Raji (cell line): ENCODE data around the gene CELA1.

Experiments
- POLR2A ChIP-seq: IDR thresholded peaks from 2 replicates; pipeline ENCODE4 v1.6.1; 2011; ENCODE audit warnings: low read depth, low read length, control low read depth; ENCODE audit not compliant: insufficient read depth

CELA1 gene

DNA sequence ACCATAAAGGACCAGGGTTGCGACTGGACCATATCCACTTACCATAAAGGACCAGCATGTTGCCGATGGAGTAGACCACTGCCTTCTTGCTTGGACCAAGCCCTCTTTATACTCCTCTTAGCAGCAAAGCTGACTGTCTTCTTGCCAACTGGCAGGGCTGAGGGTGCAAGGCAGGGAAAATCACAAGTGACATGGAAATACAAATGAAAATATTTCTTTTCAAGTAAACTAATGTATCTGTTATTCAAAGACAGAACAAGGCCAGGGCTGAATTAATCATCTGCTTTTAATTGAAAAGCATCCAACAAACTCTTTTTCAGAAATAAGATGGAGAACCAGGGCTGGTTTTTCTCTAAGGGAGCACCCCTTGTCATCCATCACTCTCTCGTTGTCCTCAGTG, at the start of gene CELA1:
Gene CELA1 (minus strand): TSS at position 99 of the 400 bp plus-strand sequence. CDS start 41 bp downstream, at position 58.
- TF ChIP-seq POLR2A: no peak

DNA sequence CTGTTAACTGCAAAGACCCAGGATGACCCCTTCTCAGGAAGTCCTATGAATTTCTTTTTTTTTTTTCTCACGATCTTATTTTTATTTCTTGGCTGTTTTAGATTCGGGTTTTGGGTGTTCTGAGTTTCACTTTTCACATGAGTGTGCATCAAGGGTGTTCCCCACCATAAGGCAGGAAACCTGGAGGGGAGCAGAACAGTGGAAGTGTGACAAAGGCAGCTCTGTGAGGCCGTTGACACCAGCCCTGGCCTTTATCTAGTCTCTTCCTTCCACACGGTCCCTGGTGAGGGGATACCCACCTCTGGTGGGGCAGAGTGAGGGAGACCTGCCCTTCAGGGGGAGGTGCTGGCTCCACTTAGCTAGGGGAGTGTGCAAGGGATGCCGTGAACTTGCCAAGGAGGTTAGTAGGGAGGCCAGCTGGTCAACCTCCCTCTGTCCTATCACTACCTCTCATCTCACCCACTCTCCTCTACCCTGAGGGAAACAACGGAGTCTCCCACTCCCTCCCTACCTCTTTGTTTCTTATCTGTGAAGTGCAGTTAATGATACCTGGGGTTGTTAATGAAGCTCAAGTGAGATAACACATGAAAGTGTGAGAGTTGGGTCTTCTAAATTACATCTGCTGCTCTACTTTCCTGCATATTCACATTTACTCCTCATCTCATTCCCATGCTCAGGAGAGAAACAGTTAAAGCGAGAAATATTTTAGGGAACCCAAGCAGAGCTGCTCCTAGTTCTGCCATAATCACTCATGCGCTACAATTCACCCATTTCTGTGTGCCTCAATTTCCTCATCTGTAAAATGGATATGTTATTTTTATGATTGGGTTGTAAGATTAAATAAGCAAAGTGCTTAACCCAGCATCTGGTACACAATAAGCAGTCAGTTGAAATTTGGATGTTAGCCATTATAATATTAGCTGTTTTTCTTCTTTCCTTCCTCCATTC, 49.1 kb upstream of the CELA1 start:
- no peak for TF ChIP-seq POLR2A

DNA sequence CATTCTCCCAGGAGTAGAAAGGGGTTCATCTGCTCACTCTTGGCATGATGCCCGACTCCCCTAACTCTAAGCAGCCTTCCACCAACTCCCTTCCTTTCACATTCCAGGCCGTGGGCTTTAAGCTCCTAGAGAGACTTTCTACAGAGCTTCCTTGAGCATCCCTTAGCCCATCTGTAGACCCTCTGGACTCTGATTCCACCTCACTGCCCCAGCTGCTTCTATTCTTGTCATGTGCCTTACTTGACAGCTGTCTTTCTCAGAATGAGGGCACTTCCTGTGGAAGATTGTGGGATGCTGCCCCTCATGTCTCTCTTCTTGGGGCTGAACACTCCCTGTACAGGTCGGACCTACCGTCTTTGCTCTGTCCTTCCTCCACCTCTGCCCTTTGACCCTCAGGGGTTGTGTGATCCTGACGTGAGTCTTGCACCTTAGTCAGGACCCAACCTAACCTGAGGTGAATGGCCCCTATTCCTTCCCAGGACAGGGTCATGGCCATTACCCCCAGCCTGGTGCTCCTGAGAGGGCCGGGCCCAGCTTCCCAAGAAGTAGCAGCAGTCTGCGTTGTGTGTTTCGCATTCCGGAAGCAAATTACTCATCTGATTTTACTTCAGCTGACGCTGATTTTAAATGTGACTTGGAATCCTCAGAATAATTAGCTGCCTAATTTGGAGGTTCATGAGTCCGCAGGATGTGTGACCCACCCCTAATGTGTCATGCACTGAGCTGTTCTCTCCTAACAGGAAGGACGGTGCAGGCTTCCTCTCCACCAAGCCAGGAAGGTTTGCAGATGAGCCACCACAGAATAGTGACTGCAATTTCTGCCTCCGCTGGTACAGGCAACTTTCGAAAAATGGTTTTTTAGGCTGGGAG, 47.4 kb upstream of the CELA1 start:
- TF ChIP-seq POLR2A: no peak

DNA sequence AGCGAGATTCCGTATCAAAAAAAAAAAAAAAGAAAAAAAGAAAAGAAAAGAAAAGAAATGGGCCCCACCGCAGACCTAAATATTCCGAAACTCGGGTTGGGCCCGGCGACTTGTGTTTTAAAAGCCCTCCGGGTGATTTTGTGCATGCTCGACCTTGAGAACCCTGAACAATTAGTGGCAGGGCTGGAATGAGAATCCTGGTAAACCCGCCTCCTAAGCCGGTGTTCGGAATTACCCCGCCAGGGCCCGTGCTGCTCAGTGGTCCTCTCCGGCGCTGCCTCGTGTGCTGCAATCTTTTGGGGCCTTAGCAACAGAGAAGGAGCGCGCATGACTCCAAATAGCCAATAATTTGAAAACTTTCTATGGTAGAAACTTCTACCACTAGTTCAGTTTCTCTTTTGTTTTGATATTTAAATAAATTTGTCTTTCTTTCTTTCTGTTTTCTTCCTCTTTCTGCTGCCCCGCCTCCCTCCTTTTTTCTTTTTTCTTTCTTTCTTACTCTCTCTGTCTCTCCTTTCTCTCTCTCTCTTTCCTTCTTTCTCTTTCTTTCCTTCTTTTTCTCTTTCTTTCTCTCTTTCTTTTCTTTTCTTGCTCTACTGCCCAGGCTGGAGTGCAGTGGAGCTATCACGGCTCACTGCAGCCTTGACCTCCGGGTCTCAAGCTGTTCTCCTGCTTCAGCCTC, 46.2 kb upstream of the CELA1 start:
- no peak for TF ChIP-seq POLR2A

DNA sequence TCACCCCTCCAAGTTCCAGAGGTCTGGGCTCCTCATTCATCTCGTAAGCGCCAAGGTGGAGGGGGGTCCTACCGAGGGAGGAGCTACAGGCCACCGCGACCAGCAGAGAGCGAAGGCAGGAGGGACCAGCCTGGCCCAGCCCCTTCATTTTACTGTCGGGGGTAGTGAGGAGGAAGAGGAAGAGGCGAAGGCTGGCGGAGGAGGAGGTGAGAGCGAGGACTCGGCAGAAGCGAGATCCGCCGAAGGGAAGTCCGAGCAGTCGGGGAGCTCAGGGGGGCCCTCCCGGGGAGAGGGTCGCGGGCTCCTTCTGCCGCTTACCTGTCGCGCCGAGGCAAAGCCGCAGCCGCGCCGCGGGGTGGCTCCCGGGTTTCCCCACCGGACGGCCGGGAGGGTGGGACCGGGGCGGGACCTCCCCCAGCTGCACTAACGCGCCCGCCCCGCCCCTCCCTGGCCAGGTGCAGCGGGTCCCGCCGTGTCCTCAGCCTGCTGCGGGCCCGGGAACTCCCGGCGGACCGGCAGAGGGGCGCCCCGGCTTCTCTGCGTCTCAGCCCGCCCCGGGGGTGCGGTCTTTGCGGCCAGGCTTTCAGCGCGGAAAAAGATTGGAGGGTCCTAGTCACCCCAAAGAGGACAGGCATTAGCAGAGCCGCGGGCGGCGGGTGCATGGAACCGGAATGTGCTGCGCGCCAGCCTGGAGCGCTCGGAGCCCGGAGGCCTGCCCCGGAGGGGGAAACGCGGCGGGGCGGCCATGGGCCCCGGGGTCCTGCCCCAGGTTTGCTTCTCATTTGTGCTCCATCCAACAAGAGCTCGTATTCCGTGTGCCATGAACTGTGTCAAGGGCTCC, 45.0 kb upstream of the CELA1 start, which contains the start of gene GALNT6:
Gene GALNT6 (minus strand): TSS at position 124 of the 841 bp plus-strand sequence. CDS start 11,625 bp downstream, outside the sequence.
- TF ChIP-seq POLR2A: peak; percentile 66

DNA sequence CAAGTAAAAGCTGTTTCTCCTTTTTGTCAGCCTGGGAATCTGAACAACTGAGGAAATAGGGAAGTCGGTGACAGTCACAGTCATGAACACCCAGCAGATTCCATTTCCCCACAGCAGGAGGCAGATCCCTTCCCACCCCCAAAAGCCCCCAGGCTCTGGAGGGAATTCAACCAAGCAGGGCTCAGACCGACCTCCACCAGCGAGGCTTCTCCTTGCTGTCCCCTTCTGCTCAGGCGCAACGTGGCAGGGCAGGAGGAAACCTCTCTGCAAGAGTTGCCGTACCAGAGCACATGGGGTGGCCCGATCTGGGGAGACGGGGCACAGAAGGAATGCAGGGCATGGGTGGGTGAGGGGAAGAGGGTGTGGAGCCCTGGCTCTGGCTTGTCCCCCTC, 44.4 kb upstream of the CELA1 start:
- no peak for TF ChIP-seq POLR2A

DNA sequence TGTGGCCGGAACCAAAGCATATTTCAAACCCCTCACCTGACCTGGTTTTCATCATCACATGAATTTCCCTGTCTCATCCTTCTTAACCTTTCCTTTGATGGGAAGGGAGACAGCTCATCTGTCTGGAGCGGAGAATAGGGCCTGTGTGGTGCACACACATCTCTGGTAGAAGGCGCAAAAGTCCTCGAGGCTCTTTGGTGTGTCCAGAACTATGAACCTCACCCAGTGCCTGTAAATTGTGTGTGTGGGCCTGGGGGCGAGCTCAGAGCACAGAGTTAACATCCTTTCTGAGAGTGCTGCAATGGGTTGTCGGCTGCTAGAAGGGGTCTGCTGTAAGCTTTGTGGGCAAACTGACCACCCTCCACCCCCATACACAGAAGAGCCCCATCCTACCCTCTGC, 44.0 kb upstream of the CELA1 start:
- no peak for TF ChIP-seq POLR2A

DNA sequence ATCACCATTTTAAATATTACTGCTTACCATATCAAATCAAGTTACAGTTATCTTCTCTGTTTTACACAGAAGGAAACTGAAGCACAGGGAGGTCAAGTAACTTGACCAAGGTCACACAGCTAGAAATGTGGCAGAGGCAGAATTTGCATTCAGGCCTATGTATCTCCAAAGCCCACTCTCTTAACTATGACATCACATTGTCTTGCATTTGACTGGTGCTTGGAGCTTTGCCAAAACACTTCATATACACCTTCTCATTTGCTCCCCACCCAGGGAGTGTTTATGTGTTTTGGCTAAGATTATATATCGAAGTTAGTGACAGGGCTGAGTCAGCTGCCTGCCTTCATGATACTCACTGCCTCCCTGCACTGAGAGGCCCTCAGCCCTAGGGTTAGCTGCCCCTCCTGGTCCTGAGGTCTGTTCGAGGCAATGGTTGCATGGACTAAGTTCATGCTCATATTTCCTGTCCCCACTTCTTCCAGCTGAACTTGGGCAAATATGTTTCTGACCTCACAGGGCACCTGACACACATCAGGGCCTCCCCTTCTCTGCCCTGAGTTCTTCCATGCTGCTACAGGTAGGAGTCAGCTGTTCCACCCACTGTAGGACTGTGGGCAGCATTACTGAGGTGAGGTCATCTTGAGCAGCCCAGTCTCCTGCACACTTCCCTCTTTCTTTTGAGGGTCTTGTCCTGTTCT, 43.0 kb upstream of the CELA1 start:
- TF ChIP-seq POLR2A: no peak

DNA sequence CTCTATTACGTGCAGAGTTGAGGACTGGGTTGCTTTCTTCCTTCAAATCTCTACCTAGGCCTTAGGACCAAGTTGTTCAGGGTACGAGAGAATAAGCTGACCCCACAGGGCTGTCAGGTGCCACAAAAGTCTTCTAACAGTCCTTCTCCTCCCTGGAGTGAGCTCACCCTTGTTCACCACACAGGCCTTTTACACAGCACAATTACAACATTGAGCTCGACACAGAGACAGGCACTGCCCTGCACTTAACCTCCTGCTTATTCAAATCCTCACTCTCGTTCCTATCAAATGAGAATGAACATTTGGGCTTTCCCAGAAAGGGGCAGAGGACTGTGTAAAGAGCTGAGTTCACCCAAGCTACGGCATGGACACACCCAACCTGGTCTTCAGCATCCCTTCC, 42.4 kb upstream of the CELA1 start:
- TF ChIP-seq POLR2A: no peak

DNA sequence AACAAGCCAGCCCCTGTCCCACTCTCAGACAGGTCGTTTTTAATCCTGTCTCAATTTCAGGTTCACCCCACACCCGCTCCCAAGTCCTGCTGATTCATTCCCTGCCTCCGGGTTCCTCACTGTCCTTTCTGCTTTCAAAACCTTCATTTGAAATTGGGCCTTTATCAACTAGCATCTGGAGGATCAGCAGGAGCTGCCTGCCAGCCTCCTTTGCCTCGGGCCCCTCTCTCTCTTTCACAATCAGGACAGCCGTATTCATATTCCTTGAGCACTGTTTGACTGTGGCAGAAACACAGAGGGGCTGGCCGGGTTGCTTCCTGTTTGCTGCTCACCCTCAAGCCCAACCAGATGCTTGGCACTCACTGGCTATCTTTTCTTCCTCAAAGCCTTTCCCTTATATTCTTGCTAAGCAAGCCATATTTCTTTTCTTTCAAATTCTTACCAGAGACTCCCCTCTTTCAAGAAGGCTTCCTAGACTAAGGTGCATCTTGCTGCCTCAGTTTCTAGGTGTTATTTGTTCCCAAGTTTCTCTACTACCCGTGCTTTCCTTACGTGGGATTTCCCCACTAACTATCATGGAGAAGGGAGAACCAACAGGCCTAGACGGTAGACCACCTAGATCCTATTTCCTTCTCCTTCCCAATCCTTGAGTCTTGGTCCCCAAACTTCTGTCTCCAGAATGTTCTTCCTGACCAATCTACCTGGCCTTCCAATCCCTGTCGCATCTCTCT, 41.8 kb upstream of the CELA1 start:
- no peak for TF ChIP-seq POLR2A

DNA sequence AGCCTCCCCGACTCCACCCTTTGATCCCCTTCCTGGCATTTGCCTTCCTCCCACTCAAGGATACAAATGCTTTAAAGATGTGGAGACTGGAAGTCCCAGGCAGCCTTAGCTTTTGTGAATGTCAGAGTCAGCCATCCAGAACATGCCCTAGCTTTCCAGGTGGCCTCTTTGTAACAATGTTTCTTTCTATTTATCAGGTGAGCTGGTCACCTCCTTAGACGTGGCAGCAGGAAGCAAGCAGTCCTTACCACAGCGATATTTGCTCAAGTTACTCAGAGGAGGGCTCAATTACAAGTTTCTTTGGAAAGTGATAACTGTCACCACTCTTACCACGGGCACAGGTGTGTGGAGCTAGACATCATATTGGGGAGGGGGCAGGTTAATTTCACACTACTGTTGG, 39.9 kb upstream of the CELA1 start:
- no peak for TF ChIP-seq POLR2A

DNA sequence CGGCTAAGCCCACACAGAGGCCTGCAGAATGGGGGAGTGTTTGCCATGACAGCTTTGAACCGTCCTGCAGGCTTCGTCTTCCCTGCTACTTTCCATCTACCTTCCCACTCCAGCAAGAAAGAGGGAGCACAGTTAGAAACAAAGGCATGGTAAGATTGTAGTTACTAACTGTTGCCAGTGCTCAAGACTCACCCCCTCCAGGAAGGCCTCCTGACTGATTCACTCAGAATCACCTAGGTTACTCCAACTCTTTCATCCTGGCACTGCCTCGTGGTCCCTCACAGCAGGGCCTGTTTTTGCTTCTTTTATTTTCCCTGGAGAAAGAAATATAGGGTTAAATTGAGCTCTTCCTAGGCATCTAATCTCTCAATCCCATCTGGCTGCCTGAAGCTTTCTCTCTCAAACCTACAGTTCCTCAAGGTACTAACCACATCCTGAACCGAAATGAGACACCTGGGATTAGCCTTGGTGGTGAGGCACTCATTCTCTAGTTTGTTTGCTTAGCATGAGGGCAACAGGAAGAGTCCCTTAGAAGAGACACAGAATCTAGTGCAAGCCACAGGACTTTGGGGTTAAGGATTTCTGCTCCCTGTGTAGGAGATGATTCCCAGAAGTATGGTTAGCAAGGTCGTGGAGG, 36.9 kb upstream of the CELA1 start:
- no peak for TF ChIP-seq POLR2A

DNA sequence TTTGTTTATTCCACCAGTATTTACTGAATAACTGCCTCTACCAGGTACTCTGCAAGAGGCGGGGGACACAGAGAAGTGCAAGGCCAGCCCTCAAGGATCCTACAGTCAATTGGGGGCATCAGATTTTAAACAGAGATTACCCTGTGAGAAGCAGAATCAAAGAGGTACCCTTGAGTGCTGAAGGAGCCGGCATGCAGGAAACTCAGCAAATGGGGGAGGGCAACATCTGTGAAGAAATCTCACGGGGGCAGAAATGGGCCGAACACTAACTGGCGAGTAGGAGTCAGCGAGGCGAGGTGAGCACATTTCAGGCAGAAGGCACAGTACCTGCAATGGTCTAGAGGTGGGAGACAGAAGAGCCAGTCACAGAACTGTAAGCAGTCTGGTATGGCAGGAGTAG, 35.7 kb upstream of the CELA1 start:
- no peak for TF ChIP-seq POLR2A
